SK-N-SH (cell line): ENCODE results near the gene JAKMIP1.

ENCODE experiments used
- CTCF ChIP-seq: fragments of 200-600 bp; sonication (generic); IDR thresholded peaks from 2 replicates; pipeline ENCODE4 v1.6.1; 2017; ENCODE audit warnings: antibody characterized with exemption, mild to moderate bottlenecking, moderate library complexity
- EP300 ChIP-seq, 2 experiments: IDR thresholded peaks; 2 replicates each; pipeline versions ENCODE4 v1.4.0 to v1.6.1; 2012; ENCODE audit warnings: borderline replicate concordance in 1 of 2, low read depth in 1 of 2, low read length in 1 of 2
- EZH2phosphoT487 ChIP-seq: fragments of 200-600 bp; sonication (generic); IDR thresholded peaks from 2 replicates; pipeline ENCODE4 v1.6.1; 2017; ENCODE audit warnings: low read depth, mixed run types, mild to moderate bottlenecking, antibody characterized with exemption, moderate library complexity, borderline replicate concordance
- FOXJ3 ChIP-seq: sonication (generic); formaldehyde crosslinking; IDR thresholded peaks from 2 replicates; pipeline ENCODE4 v1.5.1; 2020; ENCODE audit warnings: mild to moderate bottlenecking, missing genetic modification reagents
- FOXM1 ChIP-seq: IDR thresholded peaks from 2 replicates; pipeline ENCODE4 v1.4.0; 2012; ENCODE audit warnings: low read depth, mild to moderate bottlenecking
- GABPA ChIP-seq: IDR thresholded peaks from 2 replicates; pipeline ENCODE4 v1.4.0; 2012; ENCODE audit warnings: low read depth, mild to moderate bottlenecking
- MXI1 ChIP-seq: IDR thresholded peaks from 2 replicates; pipeline ENCODE4 v1.6.1; 2012; ENCODE audit warnings: mild to moderate bottlenecking, low read depth, low read length, improper control_type of control experiment
- NRF1 ChIP-seq: IDR thresholded peaks from 2 replicates; pipeline ENCODE4 v1.6.1; 2012; ENCODE audit warnings: low read depth, mild to moderate bottlenecking, low read length
- PBX3 ChIP-seq: IDR thresholded peaks from 2 replicates; pipeline ENCODE4; 2012
- POLR2AphosphoS5 ChIP-seq: IDR thresholded peaks from 2 replicates; pipeline ENCODE4 v1.6.1; 2012; ENCODE audit warnings: low read depth, low read length
- RAD21 ChIP-seq: IDR thresholded peaks from 2 replicates; pipeline ENCODE4 v1.6.1; 2012; ENCODE audit warnings: mild to moderate bottlenecking, low read length
- REST ChIP-seq: IDR thresholded peaks from 2 replicates; pipeline ENCODE4 v1.6.1; 2012; ENCODE audit warnings: mild to moderate bottlenecking, low read depth, low read length, moderate library complexity
- RFX5 ChIP-seq: IDR thresholded peaks from 2 replicates; pipeline ENCODE4 v1.6.1; 2012; ENCODE audit warnings: mild to moderate bottlenecking, improper control_type of control experiment, low read length
- ZBTB33 ChIP-seq: IDR thresholded peaks from 2 replicates; pipeline ENCODE4 v1.4.0; 2012; ENCODE audit warnings: low read depth, borderline replicate concordance

GRCh38 chr4:6126971-6127745, 73.2 kb downstream of the JAKMIP1 start:
- TF ChIP-seq PBX3 (no peak), CTCF (no peak), RAD21 (no peak), MXI1 (no peak), FOXJ3 (CRISPR knock-in tag) (no peak), ZBTB33 (no peak), EP300 (IDR thresholded peaks at IDR 0.05; ENCODE audit: borderline replicate concordance in 1 of 2, low read depth in 1 of 2, low read length in 1 of 2) (no peak), RFX5 (no peak), EZH2phosphoT487 (no peak), FOXM1 (no peak), POLR2AphosphoS5 (no peak), REST (no peak), GABPA (no peak), NRF1 (no peak)
